Panc1 (cell line): ENCODE results near the gene CAMKMT. TPM values are rescaled to one million over a fixed set of nuclear protein-coding genes. Genes with fewer than 3 reads are reported as not detected.

Source experiments
- ATAC-seq: fragments of 200-7000 bp; cut with Tn5 transposase; 2 replicates; pipeline ENCODE4 v1.9.1; 2020; ENCODE audit warnings: mild to moderate bottlenecking, moderate library complexity
- BruUV-seq: library from RNA; stranded (reverse); fragments of 400-500 nt; replicated peaks from 2 replicates; lab custom pipeline; 2021; lab: Mats Ljungman, UMichigan
- CTCF ChIA-PET: fragments of 300-600 bp; sonication (Branson Sonifier 250); formaldehyde crosslinking; loops from one replicate; lab custom pipeline; 2022; ENCODE audit warnings: antibody characterized with exemption; lab: Charles Lee
- POLR2A ChIA-PET: fragments of 300-600 bp; sonication (Branson Sonifier 250); formaldehyde crosslinking; loops from one replicate; lab custom pipeline; 2022; ENCODE audit warnings: antibody characterized with exemption; lab: Charles Lee
- DNase-seq: peaks from one replicate; pipeline ENCODE4 v3.0.0-alpha.2; 2010; ENCODE audit warnings: low read depth, low spot score
- H3K27ac ChIP-seq: 2 replicates; pipeline ENCODE4 v1.5.1; 2011; ENCODE audit warnings: mild to moderate bottlenecking, low read length, inconsistent platforms
- H3K27me3 ChIP-seq: fragments of 200-500 bp; sonication (Bioruptor generic); 2 replicates; pipeline ENCODE4 v1.6.0; 2014; ENCODE audit warnings: low read length, inconsistent platforms; ENCODE audit not compliant: control insufficient read depth, insufficient read depth
- H3K36me3 ChIP-seq: fragments of 200-500 bp; sonication (Bioruptor generic); 2 replicates; pipeline ENCODE4 v1.5.1; 2014; ENCODE audit warnings: inconsistent platforms, mild to moderate bottlenecking, low read length, moderate library complexity; ENCODE audit not compliant: control insufficient read depth, insufficient read depth
- H3K4me1 ChIP-seq: 2 replicates; pipeline ENCODE4 v1.5.1; 2011; ENCODE audit warnings: inconsistent platforms, mild to moderate bottlenecking, low read length, moderate library complexity; ENCODE audit not compliant: control insufficient read depth, insufficient read depth
- H3K4me3 ChIP-seq, 2 experiments: 2 replicates each; pipeline ENCODE4 v1.5.1; 2011 to 2012; ENCODE audit warnings: low read depth in 2 of 2, low read length in 2 of 2, mild to moderate bottlenecking in 2 of 2, inconsistent platforms in 1 of 2, moderate library complexity in 1 of 2
- H3K9me3 ChIP-seq: fragments of 200-500 bp; sonication (Bioruptor generic); 2 replicates; pipeline ENCODE4 v1.5.1; 2014; ENCODE audit warnings: low read depth, mild to moderate bottlenecking, inconsistent platforms, low read length, moderate library complexity; ENCODE audit not compliant: control insufficient read depth, insufficient read depth
- POLR2AphosphoS5 ChIP-seq: IDR thresholded peaks from 2 replicates; pipeline ENCODE4 v1.6.1; 2012; ENCODE audit warnings: mild to moderate bottlenecking, low read depth, low read length, moderate library complexity
- SIN3A ChIP-seq: IDR thresholded peaks from 2 replicates; pipeline ENCODE4 v1.6.1; 2012; ENCODE audit warnings: low read depth, mild to moderate bottlenecking, low read length, moderate library complexity, borderline replicate concordance; ENCODE audit not compliant: insufficient read depth
- TCF7L2 ChIP-seq: IDR thresholded peaks from 2 replicates; pipeline ENCODE4 v1.6.1; 2011; ENCODE audit warnings: mild to moderate bottlenecking, low read depth, low read length, inconsistent platforms
- in situ Hi-C: cut with HindIII; loops from 2 replicates; pipeline ENCODE4 v1.10.0; 2016; ENCODE audit warnings: low sequenced_read_pairs, low pct_unique_long_range_greater_than_20kb
- intact Hi-C: fragments of 100-400 bp; cut with micrococcal nuclease; formaldehyde crosslinking; loops from one replicate; pipeline ENCODE4 v1.10.0; 2022; ENCODE audit not compliant: unreplicated experiment
- total RNA-seq: library from RNA; stranded (reverse); gene quantifications from one replicate; pipeline ENCODE4 v1.2.1, GENCODE V29; 2021; ENCODE audit not compliant: unreplicated experiment
- TF ChIP-seq, protein P1 (sequence below): fragments of 450-650 bp; IDR thresholded peaks from 2 replicates; pipeline ENCODE4 v1.5.1; 2017; ENCODE audit warnings: mild to moderate bottlenecking
- TF ChIP-seq, protein P2 (sequence below), 2 experiments: IDR thresholded peaks; 2 replicates each; pipeline ENCODE4 v1.6.1; 2011 to 2012; ENCODE audit warnings: low read depth in 2 of 2, control low read depth in 1 of 2, low read length in 1 of 2, mild to moderate bottlenecking in 1 of 2, moderate library complexity in 1 of 2; ENCODE audit not compliant: insufficient read depth in 1 of 2

The CAMKMT gene
- total RNA-seq, 1 experiment from 2014 or later: 12.6 TPM

DNA sequence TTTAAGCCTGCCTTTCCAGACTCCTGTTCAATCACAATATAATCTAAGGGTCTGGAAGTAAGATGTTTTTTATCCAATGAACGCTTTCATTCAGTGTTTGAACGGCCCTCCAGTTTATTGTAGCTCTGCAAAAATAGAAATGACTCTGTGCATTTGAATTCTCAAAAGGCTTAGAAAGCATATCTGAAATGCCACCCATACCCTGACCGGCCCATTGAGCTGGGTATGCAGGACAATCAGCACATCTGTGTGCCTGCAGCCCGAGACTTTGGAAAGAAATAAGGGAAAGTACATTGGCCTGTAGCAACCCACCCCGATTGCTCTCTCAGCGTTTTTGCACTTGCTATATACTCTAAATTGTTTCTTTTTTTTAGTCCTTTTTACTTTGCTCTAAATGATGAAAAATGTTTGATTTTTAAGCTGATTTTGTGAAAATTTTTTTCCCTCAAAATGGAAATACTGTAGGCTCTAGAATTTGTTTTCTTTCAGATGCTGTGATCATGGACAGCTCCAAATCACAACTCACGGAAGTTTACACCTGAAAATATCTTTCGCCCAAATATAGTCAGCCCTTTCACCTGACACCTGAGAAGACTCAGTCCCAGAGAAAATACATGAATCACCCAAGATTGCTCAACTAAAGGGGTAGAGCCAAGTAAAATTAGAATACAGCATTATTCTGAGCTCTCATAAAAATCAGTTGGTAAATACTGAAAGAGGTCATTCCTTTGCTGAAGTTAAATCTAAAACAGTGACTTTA lies 385.3 kb downstream of the CAMKMT start:
- intact Hi-C loops (no loop called here), in situ Hi-C loops (no loop called here)
- Histone ChIP-seq H3K4me1 (no peaks in the 10 kb centered on the region), H3K36me3 (no peaks in the 10 kb centered on the region), H3K27ac (no peak overlapping the region), H3K27me3 (no peaks in the 10 kb centered on the region), H3K9me3 (no peaks in the 10 kb centered on the region), H3K4me3 (no peak overlapping the region)
- ChIA-PET CTCF (interaction anchor here (0.6 kb wide), 1 partner anchor 10 kb away, joined by 3 read pairs; no protein-coding TSS in a partner anchor), POLR2A (no interaction called here)
- TF ChIP-seq POLR2AphosphoS5 (no peak), TCF7L2 (no peak), SIN3A (no peak)
- TF ChIP-seq, protein P1, sequence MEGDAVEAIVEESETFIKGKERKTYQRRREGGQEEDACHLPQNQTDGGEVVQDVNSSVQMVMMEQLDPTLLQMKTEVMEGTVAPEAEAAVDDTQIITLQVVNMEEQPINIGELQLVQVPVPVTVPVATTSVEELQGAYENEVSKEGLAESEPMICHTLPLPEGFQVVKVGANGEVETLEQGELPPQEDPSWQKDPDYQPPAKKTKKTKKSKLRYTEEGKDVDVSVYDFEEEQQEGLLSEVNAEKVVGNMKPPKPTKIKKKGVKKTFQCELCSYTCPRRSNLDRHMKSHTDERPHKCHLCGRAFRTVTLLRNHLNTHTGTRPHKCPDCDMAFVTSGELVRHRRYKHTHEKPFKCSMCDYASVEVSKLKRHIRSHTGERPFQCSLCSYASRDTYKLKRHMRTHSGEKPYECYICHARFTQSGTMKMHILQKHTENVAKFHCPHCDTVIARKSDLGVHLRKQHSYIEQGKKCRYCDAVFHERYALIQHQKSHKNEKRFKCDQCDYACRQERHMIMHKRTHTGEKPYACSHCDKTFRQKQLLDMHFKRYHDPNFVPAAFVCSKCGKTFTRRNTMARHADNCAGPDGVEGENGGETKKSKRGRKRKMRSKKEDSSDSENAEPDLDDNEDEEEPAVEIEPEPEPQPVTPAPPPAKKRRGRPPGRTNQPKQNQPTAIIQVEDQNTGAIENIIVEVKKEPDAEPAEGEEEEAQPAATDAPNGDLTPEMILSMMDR: no peak
- TF ChIP-seq, protein P2, sequence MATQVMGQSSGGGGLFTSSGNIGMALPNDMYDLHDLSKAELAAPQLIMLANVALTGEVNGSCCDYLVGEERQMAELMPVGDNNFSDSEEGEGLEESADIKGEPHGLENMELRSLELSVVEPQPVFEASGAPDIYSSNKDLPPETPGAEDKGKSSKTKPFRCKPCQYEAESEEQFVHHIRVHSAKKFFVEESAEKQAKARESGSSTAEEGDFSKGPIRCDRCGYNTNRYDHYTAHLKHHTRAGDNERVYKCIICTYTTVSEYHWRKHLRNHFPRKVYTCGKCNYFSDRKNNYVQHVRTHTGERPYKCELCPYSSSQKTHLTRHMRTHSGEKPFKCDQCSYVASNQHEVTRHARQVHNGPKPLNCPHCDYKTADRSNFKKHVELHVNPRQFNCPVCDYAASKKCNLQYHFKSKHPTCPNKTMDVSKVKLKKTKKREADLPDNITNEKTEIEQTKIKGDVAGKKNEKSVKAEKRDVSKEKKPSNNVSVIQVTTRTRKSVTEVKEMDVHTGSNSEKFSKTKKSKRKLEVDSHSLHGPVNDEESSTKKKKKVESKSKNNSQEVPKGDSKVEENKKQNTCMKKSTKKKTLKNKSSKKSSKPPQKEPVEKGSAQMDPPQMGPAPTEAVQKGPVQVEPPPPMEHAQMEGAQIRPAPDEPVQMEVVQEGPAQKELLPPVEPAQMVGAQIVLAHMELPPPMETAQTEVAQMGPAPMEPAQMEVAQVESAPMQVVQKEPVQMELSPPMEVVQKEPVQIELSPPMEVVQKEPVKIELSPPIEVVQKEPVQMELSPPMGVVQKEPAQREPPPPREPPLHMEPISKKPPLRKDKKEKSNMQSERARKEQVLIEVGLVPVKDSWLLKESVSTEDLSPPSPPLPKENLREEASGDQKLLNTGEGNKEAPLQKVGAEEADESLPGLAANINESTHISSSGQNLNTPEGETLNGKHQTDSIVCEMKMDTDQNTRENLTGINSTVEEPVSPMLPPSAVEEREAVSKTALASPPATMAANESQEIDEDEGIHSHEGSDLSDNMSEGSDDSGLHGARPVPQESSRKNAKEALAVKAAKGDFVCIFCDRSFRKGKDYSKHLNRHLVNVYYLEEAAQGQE (IDR thresholded peaks at IDR 0.05; ENCODE audit: insufficient read depth in 1 of 2, low read depth in 2 of 2, low read length in 1 of 2): no peak
- ATAC-seq: no peak
- BruUV-seq: no TSS peak
- no peak for DNase-seq

DNA sequence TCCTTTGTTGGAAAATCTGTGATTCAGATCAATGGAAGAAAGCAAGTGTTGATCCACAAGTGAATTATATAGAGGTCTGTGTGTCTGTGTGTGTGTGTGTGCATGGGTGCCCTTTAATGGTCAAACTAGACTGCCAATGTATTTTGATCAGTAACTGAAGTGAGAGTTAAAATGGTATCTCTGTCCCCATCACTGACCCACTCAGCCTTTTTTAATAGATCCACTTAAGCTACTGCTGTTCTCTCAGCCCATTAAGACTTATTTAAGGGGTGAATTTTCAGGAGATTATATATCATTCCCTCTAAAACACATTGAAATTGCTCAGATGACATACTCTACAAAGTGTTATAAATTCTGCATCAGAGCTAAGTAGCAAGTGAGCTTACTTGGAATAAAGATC lies 386.0 kb downstream of the CAMKMT start:
- ATAC-seq: no peak
- H3K4me3 ChIP-seq: no peak overlapping the region
- POLR2A ChIA-PET: interaction anchor here (0.6 kb wide), 1 partner anchor 54 kb away, joined by 3 read pairs; no protein-coding TSS in a partner anchor

More for the DNA sequence above, 386.0 kb downstream of the CAMKMT start:
- no peak for DNase-seq
- intact Hi-C loops (no loop called here), in situ Hi-C loops (no loop called here)
- H3K36me3 ChIP-seq: no peaks in the 10 kb centered on the region
- BruUV-seq: no TSS peak
- TF ChIP-seq SIN3A: no peak
- TF ChIP-seq, protein P2 (IDR thresholded peaks at IDR 0.05; ENCODE audit: insufficient read depth in 1 of 2, low read depth in 2 of 2, low read length in 1 of 2): no peak
- TF ChIP-seq TCF7L2: no peak
- TF ChIP-seq, protein P1: no peak
- TF ChIP-seq POLR2AphosphoS5: no peak
- H3K27ac ChIP-seq: no peak overlapping the region
- CTCF ChIA-PET: no interaction called here
- H3K4me1 ChIP-seq: no peaks in the 10 kb centered on the region
- H3K9me3 ChIP-seq: no peaks in the 10 kb centered on the region
- no peaks in the 10 kb centered on the region for H3K27me3 ChIP-seq
